Frontal cortex (tissue), 4 donors: Measurements from ENCODE around the gene SYT5. TPM values are rescaled to one million over a fixed set of nuclear protein-coding genes. Genes with fewer than 3 reads are reported as not detected.
"Not testable (repeated sequence)": the region's sequence is repeated elsewhere in the genome, so short reads cannot be mapped to it uniquely, and the experiment has no call there.

Experiments used
- DNase-seq, 2 donors: peaks; one replicate each; pipeline ENCODE4 v3.0.0; 2012; ENCODE audit warnings: low spot score in 2 of 2
- FAIRE-seq: peaks from 2 replicates; lab custom pipeline; 2012; peaks lifted over from hg19 to GRCh38; lab: Jason Lieb, UNC
- total RNA-seq: library from RNA; depleted of rRNA; stranded (reverse); fragments of >200 nt; gene quantifications from one replicate; pipeline ENCODE4 v1.2.3, GENCODE V29; 2014
- donor health status: control.
- donor health status: control.
- donor health status: control.

SYT5 gene
- total RNA-seq = 33.0 TPM

GRCh38 chr19:55179606-55180484 is at the start of gene SYT5:
TSS of gene SYT5 (minus strand) at chr19:55180289. CDS start at chr19:55179041, 1,248 bp downstream.
- no peak for FAIRE-seq
- peak; percentile 75 to 79 for DNase-seq

GRCh38 chr19:55229789-55230182 is 49.7 kb upstream of the SYT5 start:
- FAIRE-seq (no peak), DNase-seq (no peak)

DNA sequence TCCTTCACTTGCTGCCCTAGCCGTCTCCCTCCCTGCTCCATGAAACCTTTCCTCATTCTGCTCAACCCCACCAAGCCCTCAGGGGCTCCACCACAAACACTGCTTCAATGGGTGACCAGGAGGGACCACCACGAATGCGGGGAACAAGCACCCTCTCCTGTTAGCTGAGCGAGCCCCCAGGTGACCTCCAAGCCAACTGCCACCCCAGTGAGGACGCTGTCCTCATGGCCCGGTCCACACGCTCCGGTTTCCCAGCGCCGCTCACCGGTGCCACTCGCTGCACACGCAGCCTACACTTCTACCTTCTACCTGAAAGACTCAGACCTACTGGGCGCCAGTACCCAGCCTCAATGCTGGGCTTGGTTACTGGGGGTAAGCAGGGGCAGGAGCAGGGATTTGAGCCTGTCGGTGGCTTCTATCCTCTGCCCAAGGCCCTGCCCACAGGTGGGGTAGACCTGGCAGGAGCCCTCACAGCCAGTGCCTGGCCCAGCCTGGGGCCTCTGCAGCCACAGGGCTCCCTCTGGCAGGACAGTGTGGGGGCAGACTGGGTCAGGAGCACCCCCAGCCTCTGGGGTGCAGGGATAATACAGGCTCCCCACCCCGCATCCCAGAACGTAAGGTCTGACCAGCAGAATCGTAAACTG is 49.2 kb upstream of the SYT5 start:
- no peak for FAIRE-seq
- no peak for DNase-seq

DNA sequence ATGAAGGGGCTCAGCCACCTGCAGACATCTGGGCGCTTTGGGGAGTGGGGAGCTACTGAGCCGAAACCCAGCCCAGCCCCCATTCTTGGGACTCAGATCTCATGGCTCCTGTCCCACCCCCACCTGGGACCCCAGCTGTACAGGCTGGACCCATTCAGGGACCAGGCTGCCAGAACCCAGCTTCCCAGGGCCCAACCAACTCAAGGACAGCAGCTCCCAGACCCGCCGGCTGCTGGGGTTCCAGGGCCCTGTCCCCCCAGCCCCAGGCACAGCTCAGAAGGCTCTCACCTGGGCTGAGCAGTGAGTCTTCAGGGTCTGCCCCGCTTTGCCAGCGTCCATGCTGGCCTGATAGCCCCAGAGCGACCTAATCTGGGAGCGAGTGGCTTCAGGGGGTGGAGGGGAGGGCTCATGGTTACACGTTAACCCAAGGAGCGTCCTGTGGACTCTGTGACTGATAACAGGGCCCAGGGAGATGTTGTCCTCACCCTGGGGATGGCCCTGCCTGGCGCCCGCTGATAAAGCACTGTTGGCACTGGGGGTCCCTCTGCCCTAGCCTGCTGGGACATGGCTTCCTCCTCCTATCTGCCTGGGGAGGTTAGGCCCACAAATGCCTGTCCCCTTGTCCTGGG is 48.4 kb upstream of the SYT5 start, which contains the start of gene TMEM86B:
TMEM86B (minus strand) TSS at position 361 of the 629 bp plus-strand sequence; CDS start at position 339, 22 bp downstream.
- DNase-seq (no peak), FAIRE-seq (no peak)

DNA sequence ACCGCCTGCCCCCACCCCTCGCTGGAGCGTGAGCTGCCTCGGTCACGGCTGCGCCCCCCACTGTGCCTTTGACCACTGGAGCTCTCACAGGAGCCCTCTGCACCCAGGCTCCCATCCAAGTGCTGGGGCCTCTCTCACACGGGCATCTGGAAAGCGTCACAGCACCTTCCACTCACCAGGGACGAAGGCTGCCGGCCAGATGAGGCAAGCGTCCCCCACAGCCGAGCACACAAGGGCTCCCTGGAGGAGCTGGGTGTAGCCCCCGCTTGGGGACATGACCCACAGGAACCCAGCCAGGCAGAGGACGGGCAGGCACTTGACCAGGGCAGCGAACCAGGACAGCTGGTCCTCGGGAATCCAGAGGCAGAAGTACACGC is 47.9 kb upstream of the SYT5 start:
- FAIRE-seq = no peak
- DNase-seq = no peak

DNA sequence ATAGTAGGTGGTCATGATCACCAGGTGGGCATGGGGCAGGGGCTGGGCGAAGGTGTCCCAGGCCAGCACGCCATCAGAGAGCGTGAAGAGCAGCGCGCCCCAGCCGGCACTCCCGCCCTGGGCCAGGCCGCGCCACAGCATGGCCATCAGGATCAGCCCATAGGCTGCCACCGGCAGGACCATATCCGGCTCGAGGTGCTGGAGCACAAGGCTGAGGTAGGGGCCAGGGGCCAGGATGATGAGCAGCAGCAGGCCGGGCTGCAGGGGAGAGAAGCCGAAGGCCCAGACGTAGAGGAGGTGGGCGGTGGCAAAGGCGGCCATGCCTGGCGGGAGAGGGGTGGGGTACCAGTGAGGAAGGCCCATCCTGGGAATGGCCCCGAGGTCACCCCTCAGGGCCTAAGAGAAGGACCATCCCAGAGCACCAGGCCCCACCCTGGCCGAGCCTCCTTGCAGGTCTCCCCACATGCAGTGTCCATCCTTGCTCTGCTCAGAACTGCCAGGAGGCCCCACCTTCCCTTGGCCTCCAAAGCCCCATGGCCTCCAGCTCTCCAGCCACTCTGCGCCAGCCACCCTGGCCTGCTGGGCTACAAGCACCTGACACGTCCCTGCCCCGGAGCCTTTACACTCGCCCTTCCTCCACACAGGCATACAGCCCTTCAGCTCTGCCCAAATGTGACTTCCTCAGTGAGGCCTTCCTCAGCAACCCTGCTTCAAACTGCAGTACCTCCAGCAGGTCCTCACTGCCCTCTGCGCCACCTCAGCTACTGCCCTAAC is 47.3 kb upstream of the SYT5 start:
- DNase-seq = no peak
- no peak for FAIRE-seq

- DNase-seq (no peak), FAIRE-seq (no peak)
Observed at GRCh38 chr19:55226788-55227187, 46.7 kb upstream of the SYT5 start.

DNA sequence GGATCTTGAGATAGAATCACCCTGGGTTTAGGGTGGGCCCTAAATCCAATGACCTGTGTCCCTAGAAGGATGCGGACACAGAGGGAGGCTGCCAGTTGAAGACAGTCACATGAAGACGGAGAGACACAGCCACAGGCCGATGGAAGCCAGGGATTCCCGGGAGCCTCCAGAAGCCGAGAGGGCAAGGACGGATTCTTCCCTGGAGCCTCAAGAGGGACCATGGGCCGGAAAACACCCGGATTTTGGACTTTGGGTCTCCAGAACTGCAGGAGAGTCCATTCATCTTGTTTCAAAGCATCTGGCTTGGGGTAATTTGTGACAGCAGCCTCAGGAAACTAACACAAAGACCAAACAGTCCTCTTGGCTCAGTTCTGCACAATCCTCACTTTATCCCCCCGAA is 46.2 kb upstream of the SYT5 start:
- DNase-seq = no peak
- no peak for FAIRE-seq

GRCh38 chr19:55225415-55225958 is 45.4 kb upstream of the SYT5 start:
- FAIRE-seq (no peak), DNase-seq (no peak)

GRCh38 chr19:55224679-55225414 is 44.8 kb upstream of the SYT5 start:
- FAIRE-seq, DNase-seq: not testable (repeated sequence)

GRCh38 chr19:55224038-55224665 is 44.1 kb upstream of the SYT5 start:
- DNase-seq (no peak), FAIRE-seq (no peak)

DNA sequence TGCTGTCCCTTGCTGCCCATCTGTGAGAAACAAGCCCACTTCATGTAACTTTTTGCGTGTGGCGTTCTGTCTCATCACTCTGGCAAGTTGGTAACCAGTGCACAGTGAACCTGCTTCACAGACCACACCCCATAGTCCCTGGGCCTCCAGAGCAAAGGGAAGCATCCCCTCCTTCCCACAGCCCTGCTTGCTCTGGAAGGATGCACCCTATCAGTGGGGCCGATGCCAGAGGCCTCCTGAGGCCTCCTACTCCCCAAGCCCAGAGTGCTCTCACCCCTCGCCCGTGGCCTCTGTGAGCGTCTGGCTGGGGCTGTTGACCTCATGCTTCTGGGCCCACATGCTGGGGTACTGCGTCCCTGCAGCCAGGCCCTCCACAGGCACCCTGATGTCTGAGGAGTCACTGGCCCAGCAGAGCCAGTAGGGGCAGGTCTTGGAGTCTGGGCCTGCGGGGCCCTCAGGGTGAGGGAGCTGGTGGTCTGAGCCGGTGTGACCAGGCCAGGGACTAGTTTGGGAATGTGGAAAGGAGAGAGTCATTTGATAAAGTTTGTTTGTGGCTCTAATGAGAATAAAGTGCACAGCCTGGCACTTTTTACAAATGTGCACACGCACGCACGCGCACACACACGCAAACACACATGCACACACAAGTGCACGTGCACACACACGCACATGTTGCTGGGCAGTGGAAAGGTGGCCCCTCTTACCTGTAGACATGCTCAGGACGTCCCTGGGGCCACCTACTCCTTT is 43.4 kb upstream of the SYT5 start:
- FAIRE-seq (no peak), DNase-seq (no peak)

DNA sequence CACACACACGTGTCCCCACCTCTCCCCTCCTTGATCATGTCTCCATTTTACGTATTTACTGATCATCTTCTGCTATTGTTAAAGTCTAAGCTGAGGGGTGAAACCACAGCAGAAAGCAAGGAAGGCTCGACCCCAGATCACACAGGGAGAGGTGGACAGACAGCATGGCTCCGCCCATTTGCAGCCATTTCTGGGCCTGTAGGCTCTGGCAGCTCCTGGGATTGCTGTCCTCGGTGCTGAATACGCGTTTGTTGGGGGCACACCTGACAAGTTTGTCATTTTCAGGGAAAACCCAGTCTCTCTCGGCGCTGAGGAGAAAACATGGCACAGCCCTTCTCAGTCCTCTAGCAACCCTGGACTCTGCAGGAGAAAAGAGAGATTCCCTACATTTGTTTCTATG is 40.4 kb upstream of the SYT5 start:
- DNase-seq (no peak), FAIRE-seq (no peak)

GRCh38 chr19:55216461-55217198 is 36.5 kb upstream of the SYT5 start:
- FAIRE-seq (no peak), DNase-seq (peak; percentile 62 to 79)

DNA sequence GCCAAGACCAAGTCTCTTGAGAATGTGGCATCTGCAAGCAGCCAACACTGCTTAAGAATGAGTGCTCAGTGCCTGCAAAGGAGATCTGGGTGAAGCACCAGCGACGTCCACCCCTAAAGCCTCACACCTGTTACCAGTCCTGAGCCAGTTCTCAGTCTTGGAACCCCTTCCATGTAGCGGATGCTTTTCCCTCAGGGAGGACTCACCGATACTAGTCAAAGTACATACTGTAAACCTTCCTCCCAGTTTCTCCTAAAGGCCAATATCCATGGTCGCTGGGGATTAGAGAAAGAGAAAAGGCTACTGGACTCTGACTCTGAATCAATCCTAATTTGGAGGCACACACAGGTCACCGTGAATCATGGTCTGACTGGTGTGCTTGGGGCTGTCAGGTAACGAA is 33.5 kb upstream of the SYT5 start:
- FAIRE-seq = no peak
- no peak for DNase-seq

GRCh38 chr19:55212447-55212846 is 32.4 kb upstream of the SYT5 start:
- FAIRE-seq (no peak), DNase-seq (no peak)
